HG03442 (cell line): ENCODE measurements around the gene SLC12A2.

ENCODE experiments used
- ATAC-seq: cut with Tn5 transposase; IDR thresholded peaks from one replicate; pipeline ENCODE4 v1.9.1; 2021; ENCODE audit warnings: mild to moderate bottlenecking, moderate library complexity; ENCODE audit not compliant: unreplicated experiment

Gene SLC12A2

GRCh38 chr5:128163991-128164390 lies 80.4 kb downstream of the SLC12A2 start:
- ATAC-seq, result no peak

GRCh38 chr5:128169401-128170017 lies 85.9 kb downstream of the SLC12A2 start:
- no peak for ATAC-seq

GRCh38 chr5:128172102-128172501 lies 88.5 kb downstream of the SLC12A2 start:
- ATAC-seq, result no peak

GRCh38 chr5:128174951-128175350 lies 91.4 kb downstream of the SLC12A2 start:
- no peak for ATAC-seq

- ATAC-seq, result peak; percentile 43
These were observed 108.8 kb downstream of the SLC12A2 start for GRCh38 chr5:128192368-128192767.

GRCh38 chr5:128193665-128194390 lies 110.3 kb downstream of the SLC12A2 start:
- ATAC-seq, result no peak

GRCh38 chr5:128195316-128195715 lies 111.8 kb downstream of the SLC12A2 start:
- no peak for ATAC-seq

- ATAC-seq, result no peak
These were observed 112.5 kb downstream of the SLC12A2 start for GRCh38 chr5:128196080-128196479.

- no peak for ATAC-seq
These were observed 113.2 kb downstream of the SLC12A2 start for GRCh38 chr5:128196791-128197190.

GRCh38 chr5:128197896-128198522 lies 114.4 kb downstream of the SLC12A2 start:
- ATAC-seq, result peak; percentile 30

GRCh38 chr5:128199104-128199503 lies 115.5 kb downstream of the SLC12A2 start:
- ATAC-seq, result no peak

- ATAC-seq, result no peak
These were observed 116.0 kb downstream of the SLC12A2 start for GRCh38 chr5:128199611-128200010.

- ATAC-seq, result peak; percentile 93
These were observed 117.7 kb downstream of the SLC12A2 start for GRCh38 chr5:128201065-128201926.

- no peak for ATAC-seq
These were observed 118.8 kb downstream of the SLC12A2 start for GRCh38 chr5:128202320-128202719.

- ATAC-seq, result no peak
These were observed 124.9 kb downstream of the SLC12A2 start for GRCh38 chr5:128208436-128208835.

- ATAC-seq, result no peak
These were observed 128.7 kb downstream of the SLC12A2 start for GRCh38 chr5:128212191-128212806.

GRCh38 chr5:128213340-128213739 lies 129.8 kb downstream of the SLC12A2 start:
- ATAC-seq, result peak; percentile 67

GRCh38 chr5:128213833-128214232 lies 130.3 kb downstream of the SLC12A2 start:
- ATAC-seq, result no peak

- ATAC-seq, result no peak
These were observed 132.7 kb downstream of the SLC12A2 start for GRCh38 chr5:128216285-128216684.

- ATAC-seq, result no peak
These were observed 133.4 kb downstream of the SLC12A2 start for GRCh38 chr5:128216860-128217531.
